Smooth muscle cell (in vitro differentiated cells): ENCODE measurements around the gene LAMA4. TPM values are rescaled to one million over a fixed set of nuclear protein-coding genes. Genes with fewer than 3 reads are reported as not detected.
A peak's percentile ranks its signal among the peaks of the same experiment; 100 is the strongest.

Experiments
- DNase-seq: peaks from one replicate; lab custom pipeline; 2025; ENCODE audit not compliant: unreplicated experiment; lab: John Stamatoyannopoulos, UW
- H2AFZ ChIP-seq: fragments of 200-600 bp; sonication (generic); 2 replicates; pipeline ENCODE4 v1.6.0; 2016; ENCODE audit warnings: antibody characterized with exemption, low read depth, mild to moderate bottlenecking
- H3F3A ChIP-seq: fragments of 200-600 bp; sonication (generic); 2 replicates; pipeline ENCODE4 v1.6.0; 2017; ENCODE audit warnings: antibody characterized with exemption, low read depth
- H3K27ac ChIP-seq: fragments of 200-600 bp; sonication (generic); 2 replicates; pipeline ENCODE4 v1.5.1; 2016; ENCODE audit warnings: low read depth, mild to moderate bottlenecking
- H3K27me3 ChIP-seq: fragments of 200-600 bp; sonication (generic); 2 replicates; pipeline ENCODE4 v1.6.1; 2016; ENCODE audit warnings: low read depth, mild to moderate bottlenecking
- H3K36me3 ChIP-seq: fragments of 200-600 bp; sonication (generic); 2 replicates; pipeline ENCODE4 v1.5.1; 2016; ENCODE audit warnings: low read depth
- H3K4me1 ChIP-seq: fragments of 200-600 bp; sonication (generic); 2 replicates; pipeline ENCODE4 v1.5.1; 2016; ENCODE audit warnings: low read depth
- H3K4me2 ChIP-seq: fragments of 200-600 bp; sonication (generic); 2 replicates; pipeline ENCODE4 v1.6.0; 2016; ENCODE audit warnings: mild to moderate bottlenecking
- H3K4me3 ChIP-seq: fragments of 200-600 bp; sonication (generic); 2 replicates; pipeline ENCODE4 v1.5.1; 2016; ENCODE audit warnings: mild to moderate bottlenecking
- H3K79me2 ChIP-seq: fragments of 200-600 bp; sonication (generic); 2 replicates; pipeline ENCODE4 v1.6.0; 2016; ENCODE audit warnings: low read depth, mild to moderate bottlenecking
- H3K9ac ChIP-seq: fragments of 200-600 bp; sonication (generic); 2 replicates; pipeline ENCODE4 v1.6.0; 2016; ENCODE audit warnings: low read depth
- H3K9me3 ChIP-seq: fragments of 200-600 bp; sonication (generic); replicated peaks from 2 replicates; pipeline ENCODE4 v1.5.1; 2016; ENCODE audit warnings: low read depth
- H4K20me1 ChIP-seq: fragments of 200-600 bp; sonication (generic); 2 replicates; pipeline ENCODE4 v1.6.0; 2016; ENCODE audit warnings: low read depth
- WGBS: methylation state at CpG from one replicate; pipeline ENCODE4 v1.1.7; 2016; ENCODE audit warnings: low lambda C conversion rate; 5-methylcytosine and 5-hydroxymethylcytosine counted together
- polyA plus RNA-seq: library from polyadenylated mRNA; unstranded; fragments of >200 nt; fragmentation: Nextera tagmentation; extraction: Ambion mirVana; gene quantifications from 2 replicates; pipeline ENCODE4 v1.2.1, GENCODE V29; 2016
- total RNA-seq: library from RNA; depleted of rRNA; stranded (reverse); fragments of >200 nt; gene quantifications from 2 replicates; pipeline ENCODE4 v1.2.3, GENCODE V29; 2014
- TF ChIP-seq, protein P1 (sequence below): fragments of 200-600 bp; sonication (generic); IDR thresholded peaks from 2 replicates; pipeline ENCODE4 v1.5.1; 2017; ENCODE audit warnings: borderline replicate concordance, mild to moderate bottlenecking, antibody characterized with exemption; ENCODE audit not compliant: insufficient read depth, poor library complexity, severe bottlenecking

The LAMA4 gene
- total and polyA plus RNA-seq, 2 experiments from 2014 or later: 9.1 to 29.4 TPM

GRCh38 chr6:112163295-112164257, 90.8 kb downstream of the LAMA4 start:
- Histone ChIP-seq H3K36me3 (no peaks in the 10 kb centered on the region), H3K9ac (no peak overlapping the region), H3K27ac (no peak overlapping the region), H3K4me3 (no peak overlapping the region), H3K4me1 (no peaks in the 10 kb centered on the region), H3K4me2 (peak overlapping the region; percentile 47), H4K20me1 (no peaks in the 10 kb centered on the region), H3K79me2 (no peaks in the 10 kb centered on the region), H2AFZ (no peak overlapping the region), H3K9me3 (no peaks in the 10 kb centered on the region), H3K27me3 (peaks cover 42% of the 10 kb centered on the region), H3F3A (no peaks in the 10 kb centered on the region)
- TF ChIP-seq, protein P1, sequence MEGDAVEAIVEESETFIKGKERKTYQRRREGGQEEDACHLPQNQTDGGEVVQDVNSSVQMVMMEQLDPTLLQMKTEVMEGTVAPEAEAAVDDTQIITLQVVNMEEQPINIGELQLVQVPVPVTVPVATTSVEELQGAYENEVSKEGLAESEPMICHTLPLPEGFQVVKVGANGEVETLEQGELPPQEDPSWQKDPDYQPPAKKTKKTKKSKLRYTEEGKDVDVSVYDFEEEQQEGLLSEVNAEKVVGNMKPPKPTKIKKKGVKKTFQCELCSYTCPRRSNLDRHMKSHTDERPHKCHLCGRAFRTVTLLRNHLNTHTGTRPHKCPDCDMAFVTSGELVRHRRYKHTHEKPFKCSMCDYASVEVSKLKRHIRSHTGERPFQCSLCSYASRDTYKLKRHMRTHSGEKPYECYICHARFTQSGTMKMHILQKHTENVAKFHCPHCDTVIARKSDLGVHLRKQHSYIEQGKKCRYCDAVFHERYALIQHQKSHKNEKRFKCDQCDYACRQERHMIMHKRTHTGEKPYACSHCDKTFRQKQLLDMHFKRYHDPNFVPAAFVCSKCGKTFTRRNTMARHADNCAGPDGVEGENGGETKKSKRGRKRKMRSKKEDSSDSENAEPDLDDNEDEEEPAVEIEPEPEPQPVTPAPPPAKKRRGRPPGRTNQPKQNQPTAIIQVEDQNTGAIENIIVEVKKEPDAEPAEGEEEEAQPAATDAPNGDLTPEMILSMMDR: peak; percentile 88
- 34% methylated on average over 21 of the region's 21 CpGs for WGBS
- peak; percentile 24 for DNase-seq

DNA sequence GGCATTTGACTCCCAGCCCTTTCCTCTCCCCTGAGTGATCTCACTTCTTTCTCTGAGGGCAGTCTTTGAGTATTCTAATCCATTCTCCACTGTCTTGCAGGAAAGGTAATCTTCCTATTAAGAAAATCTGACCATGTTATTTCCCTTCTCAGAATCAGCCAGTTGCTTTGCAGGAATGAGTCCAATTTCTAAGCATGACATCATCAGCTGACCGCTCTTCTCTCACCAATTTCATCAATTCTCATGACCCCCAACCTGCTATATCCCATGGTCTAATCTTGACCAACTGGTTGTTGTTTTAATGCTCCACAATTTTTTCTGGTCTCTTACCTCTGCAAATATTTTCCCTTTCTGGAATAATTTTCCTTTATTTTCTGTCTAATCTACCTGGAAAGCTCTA, 93.6 kb downstream of the LAMA4 start:
- no peak overlapping the region for H2AFZ ChIP-seq
- H3K4me2 ChIP-seq: no peak overlapping the region
- H3K27ac ChIP-seq: no peak overlapping the region
- H4K20me1 ChIP-seq: no peaks in the 10 kb centered on the region
- H3F3A ChIP-seq: no peaks in the 10 kb centered on the region
- no peak for DNase-seq
- H3K27me3 ChIP-seq: peaks cover 29% of the 10 kb centered on the region
- no peaks in the 10 kb centered on the region for H3K4me1 ChIP-seq
- TF ChIP-seq, protein P1: no peak
- 80% methylated on average over 1 of the region's 1 CpG for WGBS
- no peak overlapping the region for H3K4me3 ChIP-seq
- no peaks in the 10 kb centered on the region for H3K9me3 ChIP-seq
- no peaks in the 10 kb centered on the region for H3K79me2 ChIP-seq
- H3K36me3 ChIP-seq: no peaks in the 10 kb centered on the region
- H3K9ac ChIP-seq: no peak overlapping the region

DNA sequence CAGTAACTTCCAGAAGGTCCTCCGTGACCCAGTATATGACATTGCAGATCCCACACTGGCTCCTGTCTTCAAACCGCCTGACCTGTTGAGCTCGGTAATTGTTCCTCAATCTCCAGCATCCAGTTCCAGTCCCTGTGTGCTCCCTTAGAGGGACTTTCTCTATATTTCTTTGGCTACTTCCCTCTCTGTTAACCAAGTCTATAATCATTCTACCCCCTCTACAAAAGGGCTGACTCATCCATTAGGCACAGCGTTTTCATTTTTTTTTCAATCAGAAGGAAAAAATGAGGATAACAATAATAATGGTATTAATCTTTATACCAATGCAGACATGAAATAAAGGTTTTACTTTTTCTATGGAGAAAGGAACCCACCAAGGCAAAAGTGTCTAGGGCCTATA, 97.7 kb downstream of the LAMA4 start:
- H3K79me2 ChIP-seq: no peaks in the 10 kb centered on the region
- no peaks in the 10 kb centered on the region for H4K20me1 ChIP-seq
- no peak overlapping the region for H3K9ac ChIP-seq
- no peak overlapping the region for H2AFZ ChIP-seq
- peaks cover 9% of the 10 kb centered on the region for H3K27me3 ChIP-seq
- H3K4me3 ChIP-seq: no peak overlapping the region
- H3K27ac ChIP-seq: no peak overlapping the region
- 92% methylated on average over 4 of the region's 4 CpGs for WGBS
- no peaks in the 10 kb centered on the region for H3K36me3 ChIP-seq
- no peak overlapping the region for H3K4me2 ChIP-seq
- no peaks in the 10 kb centered on the region for H3K4me1 ChIP-seq
- H3K9me3 ChIP-seq: no peaks in the 10 kb centered on the region
- no peaks in the 10 kb centered on the region for H3F3A ChIP-seq
- no peak for DNase-seq
- TF ChIP-seq, protein P1: no peak
